ENCODE data around the gene GNG12. TPM values are rescaled to one million over a fixed set of nuclear protein-coding genes. Genes with fewer than 3 reads are reported as not detected.

The GNG12 gene
- total RNA-seq, 1 experiment from 2014 or later: 14.3 TPM

GRCh38 chr1:67741736-67742135, 91.5 kb downstream of the GNG12 start:
- H3K9ac ChIP-seq (ENCODE audit: extremely low read depth, insufficient read length, low read length): no peak overlapping the region
- Mint-ChIP-seq H3K4me3 (no peak overlapping the region), H3K9me3 (no peaks in the 10 kb centered on the region; a peak in 1 of 5 replicates), H3K27ac (no peak overlapping the region), H3K4me1 (peaks cover 30 to 43% of the 10 kb centered on the region in 2 experiments), H3K27me3 (ENCODE audit: low read depth) (no peaks in the 10 kb centered on the region), H3K36me3 (ENCODE audit: insufficient read depth in 1 of 3, low read depth in 3 of 3) (no peaks in the 10 kb centered on the region)
- no peak overlapping the region for H3K18ac ChIP-seq (ENCODE audit: insufficient read length, low read depth, low read length)
- no peak overlapping the region for H3K23ac ChIP-seq (ENCODE audit: insufficient read length, low read depth, low read length)
- H3K23me2 ChIP-seq (ENCODE audit: insufficient read length, low read depth, low read length, poor library complexity, severe bottlenecking): no peaks in the 10 kb centered on the region
- no peak overlapping the region for H3K27ac ChIP-seq (ENCODE audit: insufficient read length, low read depth, low read length)
- H4K91ac ChIP-seq (ENCODE audit: insufficient read length, low read depth, low read length): no peak overlapping the region
- no peaks in the 10 kb centered on the region for H3K9me3 ChIP-seq (ENCODE audit: control insufficient read depth, low read depth, low read length)
- no peak overlapping the region for H2BK12ac ChIP-seq (ENCODE audit: insufficient read length, low read depth, low read length)
- no peak overlapping the region for H4K8ac ChIP-seq (replicated peaks; ENCODE audit: insufficient read length, low read depth, low read length)
- H3K4me2 ChIP-seq (ENCODE audit: insufficient read depth, insufficient read length, low read length): no peak overlapping the region
- no peak overlapping the region for H3K56ac ChIP-seq (ENCODE audit: insufficient read length, low read depth, low read length)
- H3K79me1 ChIP-seq (ENCODE audit: insufficient read depth, low read depth, low read length, poor library complexity, severe bottlenecking): no peaks in the 10 kb centered on the region
- H2AK5ac ChIP-seq (ENCODE audit: insufficient read length, low read length): no peak overlapping the region
- no peak overlapping the region for H3T11ph ChIP-seq (ENCODE audit: low read length)
- no peaks in the 10 kb centered on the region for H4K20me1 ChIP-seq (ENCODE audit: control insufficient read depth, insufficient read depth, insufficient read length)
- no peak overlapping the region for H3K14ac ChIP-seq (ENCODE audit: insufficient read depth, low read length)
- DNase-seq: no peak
- no peak for TF ChIP-seq CTCF (conservative IDR thresholded peaks at IDR 0.05)
- H2BK5ac ChIP-seq (ENCODE audit: insufficient read length, low read length): no peak overlapping the region
- H2AFZ ChIP-seq (ENCODE audit: low read length): no peak overlapping the region
- H3K79me2 ChIP-seq (ENCODE audit: insufficient read depth, low read length): no peaks in the 10 kb centered on the region
- no CpG with 5 or more reads among the region's 1 CpG for WGBS (ENCODE audit: extremely low coverage, insufficient read length, low lambda C conversion rate)
- H3K27me3 ChIP-seq (ENCODE audit: insufficient read depth, low read length): no peaks in the 10 kb centered on the region
- H2BK15ac ChIP-seq (ENCODE audit: low read depth, low read length): no peak overlapping the region
- H2BK120ac ChIP-seq (ENCODE audit: low read depth, low read length, poor library complexity, severe bottlenecking): peak overlapping the region; percentile 77
- no peak overlapping the region for H4K5ac ChIP-seq (ENCODE audit: insufficient read length, low read depth, low read length)
- peaks cover 2% of the 10 kb centered on the region for H3K4me1 ChIP-seq (ENCODE audit: insufficient read depth, low read length)
- H3K4ac ChIP-seq (ENCODE audit: low read depth, low read length): no peak overlapping the region
- H2BK20ac ChIP-seq (ENCODE audit: low read depth, low read length, poor library complexity, severe bottlenecking): no peak overlapping the region

Data from H9 (cell line).